K562 (cell line): ENCODE results near the gene WWOX. TPM values are rescaled to one million over a fixed set of nuclear protein-coding genes. Genes with fewer than 3 reads are reported as not detected.

Experiments
- ATAC-seq: fragments of 200-7000 bp; cut with Tn5 transposase; 3 replicates; pipeline ENCODE4 v1.9.1; 2020; ENCODE audit warnings: moderate library complexity
- Bru-seq: library from RNA; stranded (reverse); fragments of 400-500 nt; gene quantifications from one replicate; lab custom pipeline; 2021; lab: Mats Ljungman, UMichigan
- BruChase-seq, 2 experiments: library from RNA; stranded (reverse); fragments of 400-500 nt; gene quantifications; one replicate each; lab custom pipeline; 2021; lab: Mats Ljungman, UMichigan
- BruUV-seq: library from RNA; stranded (reverse); fragments of 400-500 nt; replicated peaks from 2 replicates; lab custom pipeline; 2021; lab: Mats Ljungman, UMichigan
- CTCF ChIA-PET: fragments of 300-600 bp; formaldehyde crosslinking; extraction: SDS; loops from one replicate; lab custom pipeline; 2021; ENCODE audit warnings: low intra/inter-chr PET ratio; lab: Yijun Ruan, JAX
- POLR2A ChIA-PET: fragments of 300-600, 350-650 bp; sonication (Branson Sonifier 250); formaldehyde crosslinking; extraction: SDS; loops from one replicate; lab custom pipeline; 2021; ENCODE audit warnings: antibody characterized with exemption, inconsistent platforms; lab: Yijun Ruan, JAX
- DNase-seq, 4 experiments: peaks; one replicate each; pipeline versions ENCODE4 v3.0.0 to v3.0.0-alpha.2; 2011 to 2018; ENCODE audit warnings: low spot score in 3 of 4, mixed read lengths in 3 of 4; ENCODE audit errors: extremely low read depth in 1 of 4
- FAIRE-seq: peaks from 2 replicates; lab custom pipeline; 2011; peaks lifted over from hg19 to GRCh38; lab: Jason Lieb, UNC
- H2AFZ ChIP-seq: 2 replicates; pipeline ENCODE4 v1.6.0; 2011; ENCODE audit warnings: low read depth, low read length, control low read depth, inconsistent platforms
- H3K27ac ChIP-seq: fragments of 200-600 bp; 3 replicates; pipeline ENCODE4 v1.8.0; 2011; ENCODE audit warnings: low read depth, mild to moderate bottlenecking, control low read depth, inconsistent platforms, low read length, moderate library complexity, mixed read lengths; ENCODE audit errors: extremely low read depth
- H3K27me3 ChIP-seq, 2 experiments: fragments of 300-600 bp in 1 of 2; 2 replicates in 1 of 2; 3 replicates in 1 of 2; pipeline versions ENCODE4 v1.6.0 to v1.8.0; 2011; ENCODE audit warnings: inconsistent platforms in 2 of 2, low read length in 2 of 2, mild to moderate bottlenecking in 1 of 2, mixed read lengths in 1 of 2, moderate library complexity in 1 of 2; ENCODE audit not compliant: control insufficient read depth in 2 of 2, insufficient read depth in 2 of 2
- H3K36me3 ChIP-seq: fragments of 300-600 bp; 3 replicates; pipeline ENCODE4 v1.8.0; 2011; ENCODE audit warnings: mild to moderate bottlenecking, low read length, inconsistent platforms; ENCODE audit not compliant: control insufficient read depth, insufficient read depth
- H3K4me1 ChIP-seq, 2 experiments: fragments of 200-600 bp in 1 of 2; replicated peaks in 1 of 2; 2 replicates in 1 of 2; 3 replicates in 1 of 2; pipeline versions ENCODE4 v1.5.1 to v1.8.0; 2011; ENCODE audit warnings: inconsistent platforms in 2 of 2, low read length in 2 of 2, mild to moderate bottlenecking in 1 of 2, mixed read lengths in 1 of 2, moderate library complexity in 1 of 2; ENCODE audit not compliant: control insufficient read depth in 2 of 2, insufficient read depth in 2 of 2
- H3K4me2 ChIP-seq: 2 replicates; pipeline ENCODE4 v1.6.1; 2011; ENCODE audit warnings: low read length, control low read depth, inconsistent platforms, mixed read lengths; ENCODE audit not compliant: insufficient read depth
- H3K4me3 ChIP-seq: fragments of 200-600 bp; sonication (generic), shearing (Covaris generic); 2 replicates; pipeline ENCODE4 v1.5.1; 2016; ENCODE audit warnings: control low read depth, inconsistent platforms
- H3K79me2 ChIP-seq: fragments of 200-600 bp; 3 replicates; pipeline ENCODE4 v1.8.0; 2011; ENCODE audit warnings: low read length, inconsistent platforms; ENCODE audit not compliant: control insufficient read depth, insufficient read depth
- H3K9ac ChIP-seq, 2 experiments: 2 replicates each; pipeline versions ENCODE4 v1.6.0 to v1.6.1; 2011; ENCODE audit warnings: low read depth in 2 of 2, low read length in 2 of 2, control low read depth in 1 of 2, inconsistent platforms in 1 of 2, mild to moderate bottlenecking in 1 of 2, mixed read lengths in 1 of 2; ENCODE audit not compliant: insufficient read depth in 1 of 2
- H3K9me1 ChIP-seq: one replicate; pipeline ENCODE4 v1.6.0; 2011; ENCODE audit warnings: inconsistent platforms, mild to moderate bottlenecking, low read length, moderate library complexity; ENCODE audit not compliant: control insufficient read depth, insufficient read depth
- H3K9me3 ChIP-seq: replicated peaks from 2 replicates; pipeline ENCODE4 v1.5.1; 2011; ENCODE audit warnings: low read depth, low read length, inconsistent platforms; ENCODE audit not compliant: control insufficient read depth, insufficient read depth
- H4K20me1 ChIP-seq: replicated peaks from 2 replicates; pipeline ENCODE4 v1.6.1; 2011; ENCODE audit warnings: low read length, inconsistent platforms, mixed read lengths; ENCODE audit not compliant: control insufficient read depth, insufficient read depth
- JUN ChIP-seq, 2 experiments: sonication (generic) in 1 of 2; formaldehyde crosslinking in 1 of 2; IDR thresholded peaks; 2 replicates each; pipeline versions ENCODE4 v1.6.1 to v1.8.0; 2012 to 2022; ENCODE audit warnings: borderline replicate concordance in 2 of 2, mild to moderate bottlenecking in 2 of 2, improper control_type of control experiment in 1 of 2, low read depth in 1 of 2, low read length in 1 of 2, missing genetic modification reagents in 1 of 2
- KDM2B ChIP-seq: fragments of 250-450 bp; sonication (Bioruptor Pico); IDR thresholded peaks from 2 replicates; pipeline ENCODE4 v1.8.0; 2021; ENCODE audit warnings: mild to moderate bottlenecking, moderate library complexity
- MBD2 ChIP-seq: sonication (generic); IDR thresholded peaks from 2 replicates; pipeline ENCODE4 v1.6.1; 2016; ENCODE audit warnings: low read depth, borderline replicate concordance
- RAD21 ChIP-seq, 2 experiments: fragments of 250-450 bp in 1 of 2; fragments of 450-650 bp in 1 of 2; sonication (Bioruptor Pico) in 1 of 2; formaldehyde crosslinking in 1 of 2; IDR thresholded peaks in 1 of 2; conservative IDR thresholded peaks in 1 of 2; 2 replicates each; pipeline versions ENCODE4 v1.4.0 to v1.8.0; 2020 to 2022; ENCODE audit warnings: mild to moderate bottlenecking in 2 of 2, moderate library complexity in 1 of 2
- RBM39 ChIP-seq: fragments of 200-400 bp; formaldehyde crosslinking; optimal IDR thresholded peaks from 2 replicates; pipeline ENCODE3; 2018; ENCODE audit warnings: low read depth, low read length
- U2AF1 ChIP-seq: fragments of 200-400 bp; formaldehyde crosslinking; optimal IDR thresholded peaks from 2 replicates; pipeline ENCODE3; 2017; ENCODE audit warnings: mild to moderate bottlenecking, low read depth, low read length, moderate library complexity
- WGBS: fragments of 100-300 bp; shearing (Covaris generic); methylation state at CpG from one replicate; pipeline ENCODE4 v1.1.6; 2016; ENCODE audit warnings: low coverage, mixed read lengths; ENCODE audit not compliant: insufficient coverage; ENCODE audit errors: missing lambda C conversion rate; 5-methylcytosine and 5-hydroxymethylcytosine counted together
- in situ Hi-C: fragments of 300-500 bp; cut with MboI; formaldehyde crosslinking; loops from 4 replicates; pipeline ENCODE4 v1.15.0; 2018; ENCODE audit warnings: inconsistent platforms, mixed read lengths
- intact Hi-C: fragments of 100-400 bp; cut with micrococcal nuclease; formaldehyde crosslinking; loops from 2 replicates; pipeline ENCODE4 v1.14.2; 2022
- long read RNA-seq, 3 experiments: library from polyadenylated mRNA in 2 of 3; library from RNA in 1 of 3; unstranded in 2 of 3; stranded (forward) in 1 of 3; transcript quantifications; one replicate each; pipeline ENCODE4 v2.0.0, GENCODE V29; 2019 to 2022
- polyA minus RNA-seq, 3 experiments: library from RNA; depleted of rRNA, polyadenylated mRNA; stranded (reverse); fragments of >200 nt; gene quantifications; 2 replicates each; pipeline ENCODE4 v1.2.3, GENCODE V29; 2011
- polyA plus RNA-seq, 8 experiments: library from polyadenylated mRNA; depleted of rRNA in 4 of 8; stranded (reverse) in 5 of 8; unstranded in 3 of 8; fragments of >200 nt; fragmentation: Nextera tagmentation in 2 of 8; fragmentation: Illumina TruSeq in 1 of 8; extraction: Ambion mirVana in 2 of 8; extraction: Trizol in 1 of 8; gene quantifications; 2 replicates each; pipeline versions ENCODE4 v1.2.1 to v1.2.3, GENCODE V29; 2011 to 2014; ENCODE audit warnings: inconsistent platforms in 1 of 8, missing spikeins in 1 of 8
- total RNA-seq, 7 experiments: library from RNA; depleted of rRNA in 6 of 7; stranded (reverse); fragments of >200 nt in 6 of 7; fragmentation: Illumina TruSeq in 2 of 7; extraction: Trizol in 2 of 7; gene quantifications; 2 replicates each; pipeline versions ENCODE4 v1.2.1 to v1.2.3, GENCODE V29; 2011 to 2021; ENCODE audit warnings: low replicate concordance in 1 of 7
- TF ChIP-seq, protein P1 (sequence below): fragments of 450-650 bp; formaldehyde crosslinking; conservative IDR thresholded peaks from 2 replicates; pipeline ENCODE4 v1.4.0; 2022; ENCODE audit warnings: mild to moderate bottlenecking, missing genetic modification characterization
- TF ChIP-seq, protein P2 (sequence below): sonication (generic); IDR thresholded peaks from 2 replicates; pipeline ENCODE4 v1.6.1; 2016
- TF ChIP-seq, protein P3 (sequence below): fragments of 450-650 bp; formaldehyde crosslinking; IDR thresholded peaks from 2 replicates; pipeline ENCODE4 v1.4.0; 2020; ENCODE audit warnings: mild to moderate bottlenecking, moderate library complexity

The WWOX gene
- total RNA-seq (2011; cell fraction: chromatin; rRNA removed; ENCODE audit: low replicate concordance), result 22.7 and 30.6 TPM in 2 replicates
- total RNA-seq (2011; cell fraction: nucleolus; rRNA removed), result 22.2 and 28.2 TPM in 2 replicates
- 23.4 and 25.7 TPM in 2 replicates for total RNA-seq (2011; cell fraction: nucleoplasm; rRNA removed)
- total RNA-seq (2014; rRNA removed), result 17.3 and 22.7 TPM in 2 replicates
- total RNA-seq (2014; rRNA removed; fragmentation: Illumina TruSeq; extraction: Trizol), result 8.1 and 11.8 TPM in 2 replicates
- 15.0 and 18.6 TPM in 2 replicates for total RNA-seq (2015; rRNA removed; fragmentation: Illumina TruSeq; extraction: Trizol)
- total RNA-seq (2021), result 10.3 and 10.8 TPM in 2 replicates
- 6.5 and 6.6 TPM in 2 replicates for polyA plus RNA-seq (2011; rRNA removed)
- 5.2 and 6.2 TPM in 2 replicates for polyA plus RNA-seq (2011; cell fraction: cytosol; rRNA removed)
- polyA plus RNA-seq (2011; cell fraction: nucleus; rRNA removed), result 6.6 and 12.3 TPM in 2 replicates
- polyA plus RNA-seq (2012), result 9.6 and 11.2 TPM in 2 replicates
- 6.0 and 12.8 TPM in 2 replicates for polyA plus RNA-seq (2014; fragmentation: Illumina TruSeq; extraction: Trizol)
- polyA plus RNA-seq (2014; fragmentation: Nextera tagmentation; extraction: Ambion mirVana), result 1 to 10 TPM; 1.6 to 1.7 TPM
- polyA plus RNA-seq (2014; rRNA removed), result 9.4 and 10.8 TPM in 2 replicates
- polyA minus RNA-seq (2011; rRNA and poly(A)+ RNA removed), result 10.3 and 10.4 TPM in 2 replicates
- 6.4 and 9.8 TPM in 2 replicates for polyA minus RNA-seq (2011; cell fraction: cytosol; rRNA and poly(A)+ RNA removed)
- polyA minus RNA-seq (2011; cell fraction: nucleus; rRNA and poly(A)+ RNA removed), result 24.5 and 31.0 TPM in 2 replicates
- percentile 48 among the genes with signal in this experiment for Bru-seq, nascent RNA
- BruChase-seq, experiment 1, labeled RNA remaining after a 2-hour chase, result percentile 47 among the genes with signal in this experiment
- BruChase-seq, experiment 2, labeled RNA remaining after a 6-hour chase, result percentile 49 among the genes with signal in this experiment
- long read RNA-seq, experiment 1, transcript WWOX-207 (5 exons, 654 nt), result major isoform, 11 of 18 reads
- long read RNA-seq, experiment 1, partial matches to known transcripts, result 1 of 18 reads
- long read RNA-seq, experiment 1, other reads (novel, unspliced or antisense), result 4 of 18 reads
- long read RNA-seq, experiment 2, result 0 reads
- long read RNA-seq, experiment 3, partial matches to known transcripts, result 0 of 1 reads
- long read RNA-seq, experiment 3, other reads (novel, unspliced or antisense), result 1 of 1 reads

DNA sequence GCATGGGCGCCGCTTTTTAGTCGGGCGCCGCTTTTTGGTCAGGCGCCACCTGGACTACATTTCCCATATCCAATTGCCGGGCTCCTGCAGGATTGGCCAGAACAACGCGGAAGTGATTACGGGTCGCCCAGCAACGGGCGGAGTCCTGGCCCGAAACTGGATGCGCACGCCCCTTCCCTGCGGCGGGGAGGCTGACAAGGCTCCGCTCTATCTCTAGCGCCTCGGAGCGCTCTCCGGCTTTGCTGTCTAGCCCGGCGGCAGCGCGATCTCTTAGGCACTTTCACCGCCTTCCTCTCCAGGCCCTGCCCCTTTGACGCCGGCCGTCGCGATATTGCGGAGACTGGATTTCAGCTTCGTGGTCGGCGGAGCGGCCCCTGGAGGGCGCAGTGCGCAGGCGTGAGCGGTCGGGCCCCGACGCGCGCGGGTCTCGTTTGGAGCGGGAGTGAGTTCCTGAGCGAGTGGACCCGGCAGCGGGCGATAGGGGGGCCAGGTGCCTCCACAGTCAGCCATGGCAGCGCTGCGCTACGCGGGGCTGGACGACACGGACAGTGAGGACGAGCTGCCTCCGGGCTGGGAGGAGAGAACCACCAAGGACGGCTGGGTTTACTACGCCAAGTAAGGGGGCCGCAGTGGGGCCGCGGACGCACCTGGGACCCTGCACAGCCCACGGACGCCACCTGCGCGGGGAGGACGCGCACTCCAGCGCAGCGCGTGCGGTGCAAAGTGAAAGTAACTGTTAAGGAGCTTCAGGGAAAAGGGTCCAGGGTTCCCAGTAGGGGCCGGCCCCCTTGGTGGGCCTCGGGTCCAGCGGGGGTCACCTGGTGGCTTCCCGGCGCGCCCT lies at the start of gene WWOX:
TSS of gene WWOX (plus strand) at position 384 of the 841 bp plus-strand sequence.
- ATAC-seq, result peak; percentile 98
- in situ Hi-C loops, result no loop called here
- FAIRE-seq, result peak; percentile 96
- H3K9me1 ChIP-seq, result no peaks in the 10 kb centered on the region
- H3K4me3 ChIP-seq, result peak within 1 kb of the TSS; percentile 78
- CTCF ChIA-PET, result interaction anchor here (0.5 kb wide), 1 partner anchor 28 kb away, joined by 3 read pairs; no protein-coding TSS in a partner anchor
- H3K4me1 ChIP-seq, result peaks cover 8 to 13% of the 10 kb centered on the region in 2 experiments; a peak in 4 of 5 replicates
- H3K9me3 ChIP-seq, result no peaks in the 10 kb centered on the region
- H3K9ac ChIP-seq, result peak within 1 kb of the TSS; percentile 78 to 96
- H3K79me2 ChIP-seq, result peaks cover 7% of the 10 kb centered on the region; the same call in 1 of the 3 replicates
- WGBS, result under 1% methylated on average over 73 of the region's 84 CpGs
- H4K20me1 ChIP-seq, result no peaks in the 10 kb centered on the region
- peak within 1 kb of the TSS; percentile 85 for H3K27ac ChIP-seq
- POLR2A ChIA-PET, result interaction anchor here (0.6 to 1.2 kb wide), 6 partner anchors 9 to 817 kb away, joined by 3 to 5 read pairs (median 3); no protein-coding TSS in a partner anchor
- TSS peak; percentile 60 for BruUV-seq
- peak within 1 kb of the TSS; percentile 99 for H2AFZ ChIP-seq
- intact Hi-C loops, result loop anchor here (2.0 to 10.0 kb wide), 2 partner anchors 93 to 425 kb away; no protein-coding TSS in a partner anchor
- H3K27me3 ChIP-seq, result no peaks in the 10 kb centered on the region
- peak within 1 kb of the TSS; percentile 92 for H3K4me2 ChIP-seq
- DNase-seq, result peak; percentile 93 to 98 (median 94)
- H3K36me3 ChIP-seq, result no peaks in the 10 kb centered on the region; the same call in 2 of the 3 replicates
- TF ChIP-seq, protein P1, sequence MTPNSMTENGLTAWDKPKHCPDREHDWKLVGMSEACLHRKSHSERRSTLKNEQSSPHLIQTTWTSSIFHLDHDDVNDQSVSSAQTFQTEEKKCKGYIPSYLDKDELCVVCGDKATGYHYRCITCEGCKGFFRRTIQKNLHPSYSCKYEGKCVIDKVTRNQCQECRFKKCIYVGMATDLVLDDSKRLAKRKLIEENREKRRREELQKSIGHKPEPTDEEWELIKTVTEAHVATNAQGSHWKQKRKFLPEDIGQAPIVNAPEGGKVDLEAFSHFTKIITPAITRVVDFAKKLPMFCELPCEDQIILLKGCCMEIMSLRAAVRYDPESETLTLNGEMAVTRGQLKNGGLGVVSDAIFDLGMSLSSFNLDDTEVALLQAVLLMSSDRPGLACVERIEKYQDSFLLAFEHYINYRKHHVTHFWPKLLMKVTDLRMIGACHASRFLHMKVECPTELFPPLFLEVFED (CRISPR knock-in tag), result peak; percentile 73; the same call in 1 of the 2 replicates
- TF ChIP-seq MBD2 (0 out of 2 replicates have a peak, but pooled peaks have one; percentile 40), KDM2B (peak; percentile 54; the same call in 1 of the 2 replicates), U2AF1 (peak; percentile 80), JUN (IDR thresholded peaks at IDR 0.05; ENCODE audit: borderline replicate concordance, low read depth, low read length) (peak; percentile 57; the same call in 1 of the 2 replicates), JUN (CRISPR knock-in tag; IDR thresholded peaks at IDR 0.05; ENCODE audit: borderline replicate concordance) (peak; percentile 60; the same call in 1 of the 2 replicates), RAD21 (CRISPR knock-in tag; conservative IDR thresholded peaks at IDR 0.05 in 1 of 2, IDR thresholded peaks at IDR 0.05 in 1 of 2) (peak in 1 of 2 experiments; percentile 19; a peak in 1 of 4 replicates), RBM39 (no peak)
- TF ChIP-seq, protein P2, sequence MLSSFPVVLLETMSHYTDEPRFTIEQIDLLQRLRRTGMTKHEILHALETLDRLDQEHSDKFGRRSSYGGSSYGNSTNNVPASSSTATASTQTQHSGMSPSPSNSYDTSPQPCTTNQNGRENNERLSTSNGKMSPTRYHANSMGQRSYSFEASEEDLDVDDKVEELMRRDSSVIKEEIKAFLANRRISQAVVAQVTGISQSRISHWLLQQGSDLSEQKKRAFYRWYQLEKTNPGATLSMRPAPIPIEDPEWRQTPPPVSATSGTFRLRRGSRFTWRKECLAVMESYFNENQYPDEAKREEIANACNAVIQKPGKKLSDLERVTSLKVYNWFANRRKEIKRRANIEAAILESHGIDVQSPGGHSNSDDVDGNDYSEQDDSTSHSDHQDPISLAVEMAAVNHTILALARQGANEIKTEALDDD, result peak; percentile 24; the same call in 1 of the 2 replicates
- TF ChIP-seq, protein P3, sequence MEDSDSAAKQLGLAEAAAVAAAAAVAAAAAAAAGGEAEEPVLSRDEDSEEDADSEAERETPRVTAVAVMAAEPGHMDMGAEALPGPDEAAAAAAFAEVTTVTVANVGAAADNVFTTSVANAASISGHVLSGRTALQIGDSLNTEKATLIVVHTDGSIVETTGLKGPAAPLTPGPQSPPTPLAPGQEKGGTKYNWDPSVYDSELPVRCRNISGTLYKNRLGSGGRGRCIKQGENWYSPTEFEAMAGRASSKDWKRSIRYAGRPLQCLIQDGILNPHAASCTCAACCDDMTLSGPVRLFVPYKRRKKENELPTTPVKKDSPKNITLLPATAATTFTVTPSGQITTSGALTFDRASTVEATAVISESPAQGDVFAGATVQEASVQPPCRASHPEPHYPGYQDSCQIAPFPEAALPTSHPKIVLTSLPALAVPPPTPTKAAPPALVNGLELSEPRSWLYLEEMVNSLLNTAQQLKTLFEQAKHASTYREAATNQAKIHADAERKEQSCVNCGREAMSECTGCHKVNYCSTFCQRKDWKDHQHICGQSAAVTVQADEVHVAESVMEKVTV (CRISPR knock-in tag), result peak; percentile 64
